Measurements from ENCODE around the gene CAMK2B. TPM values are rescaled to one million over a fixed set of nuclear protein-coding genes. Genes with fewer than 3 reads are reported as not detected.

Gene CAMK2B
- total and polyA plus RNA-seq, 2 experiments from 2014 or later, result not detected

DNA sequence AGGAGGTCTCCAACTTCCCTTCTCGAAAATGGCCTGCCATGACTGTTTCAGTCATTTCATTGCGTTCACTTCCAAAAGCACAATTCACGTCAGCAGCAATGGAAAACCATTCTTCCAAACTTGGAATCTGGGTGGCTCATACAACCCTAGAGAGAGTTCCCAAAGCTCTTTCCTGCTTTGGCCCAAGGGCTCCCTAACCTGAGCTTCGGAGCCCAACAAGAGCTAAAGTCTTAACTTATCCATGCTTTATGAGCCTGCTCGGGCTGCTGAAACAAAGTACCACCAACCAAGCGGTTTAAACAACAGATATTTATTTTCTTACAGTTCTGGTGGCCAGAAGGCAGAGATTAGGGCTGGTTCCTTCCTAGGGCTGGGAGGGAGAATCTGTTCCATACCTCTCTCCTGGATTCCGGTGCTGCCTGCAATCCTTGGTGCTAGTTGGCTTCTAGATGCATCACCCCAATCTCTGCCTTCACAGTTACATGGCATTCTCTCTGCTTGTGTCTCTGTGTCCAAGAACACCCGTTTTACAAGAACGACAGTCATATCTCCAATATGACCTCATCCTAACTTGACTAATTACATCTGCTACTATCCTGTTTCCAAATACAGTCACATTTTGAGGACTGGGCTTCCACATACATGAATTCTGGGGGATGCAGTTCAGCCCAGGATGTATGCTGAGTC lies 33.5 kb downstream of the CAMK2B start (continued):
- TF ChIP-seq ZNF331 (CRISPR knock-in tag; IDR thresholded peaks at IDR 0.05; ENCODE audit: low read depth) (no peak), EZH2 (IDR thresholded peaks at IDR 0.05; ENCODE audit: low read depth, unreplicated experiment) (no peak), JUNB (IDR thresholded peaks at IDR 0.05; ENCODE audit: unreplicated experiment) (no peak), STAT1 (IDR thresholded peaks at IDR 0.05; ENCODE audit: unreplicated experiment) (no peak), POLR2AphosphoS5 (IDR thresholded peaks at IDR 0.05; ENCODE audit: low read depth) (no peak), REST (IDR thresholded peaks at IDR 0.05; ENCODE audit: unreplicated experiment) (no peak), CREB1 (CRISPR knock-in tag; IDR thresholded peaks at IDR 0.05; ENCODE audit: low read depth) (no peak), NANOG (IDR thresholded peaks at IDR 0.05; ENCODE audit: borderline replicate concordance) (no peak)
- TF ChIP-seq, protein P1, sequence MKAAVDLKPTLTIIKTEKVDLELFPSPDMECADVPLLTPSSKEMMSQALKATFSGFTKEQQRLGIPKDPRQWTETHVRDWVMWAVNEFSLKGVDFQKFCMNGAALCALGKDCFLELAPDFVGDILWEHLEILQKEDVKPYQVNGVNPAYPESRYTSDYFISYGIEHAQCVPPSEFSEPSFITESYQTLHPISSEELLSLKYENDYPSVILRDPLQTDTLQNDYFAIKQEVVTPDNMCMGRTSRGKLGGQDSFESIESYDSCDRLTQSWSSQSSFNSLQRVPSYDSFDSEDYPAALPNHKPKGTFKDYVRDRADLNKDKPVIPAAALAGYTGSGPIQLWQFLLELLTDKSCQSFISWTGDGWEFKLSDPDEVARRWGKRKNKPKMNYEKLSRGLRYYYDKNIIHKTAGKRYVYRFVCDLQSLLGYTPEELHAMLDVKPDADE (IDR thresholded peaks at IDR 0.05), result no peak
- TF ChIP-seq, protein P2, sequence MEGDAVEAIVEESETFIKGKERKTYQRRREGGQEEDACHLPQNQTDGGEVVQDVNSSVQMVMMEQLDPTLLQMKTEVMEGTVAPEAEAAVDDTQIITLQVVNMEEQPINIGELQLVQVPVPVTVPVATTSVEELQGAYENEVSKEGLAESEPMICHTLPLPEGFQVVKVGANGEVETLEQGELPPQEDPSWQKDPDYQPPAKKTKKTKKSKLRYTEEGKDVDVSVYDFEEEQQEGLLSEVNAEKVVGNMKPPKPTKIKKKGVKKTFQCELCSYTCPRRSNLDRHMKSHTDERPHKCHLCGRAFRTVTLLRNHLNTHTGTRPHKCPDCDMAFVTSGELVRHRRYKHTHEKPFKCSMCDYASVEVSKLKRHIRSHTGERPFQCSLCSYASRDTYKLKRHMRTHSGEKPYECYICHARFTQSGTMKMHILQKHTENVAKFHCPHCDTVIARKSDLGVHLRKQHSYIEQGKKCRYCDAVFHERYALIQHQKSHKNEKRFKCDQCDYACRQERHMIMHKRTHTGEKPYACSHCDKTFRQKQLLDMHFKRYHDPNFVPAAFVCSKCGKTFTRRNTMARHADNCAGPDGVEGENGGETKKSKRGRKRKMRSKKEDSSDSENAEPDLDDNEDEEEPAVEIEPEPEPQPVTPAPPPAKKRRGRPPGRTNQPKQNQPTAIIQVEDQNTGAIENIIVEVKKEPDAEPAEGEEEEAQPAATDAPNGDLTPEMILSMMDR (conservative IDR thresholded peaks at IDR 0.05; ENCODE audit: low read depth in 2 of 2), result no peak

DNA sequence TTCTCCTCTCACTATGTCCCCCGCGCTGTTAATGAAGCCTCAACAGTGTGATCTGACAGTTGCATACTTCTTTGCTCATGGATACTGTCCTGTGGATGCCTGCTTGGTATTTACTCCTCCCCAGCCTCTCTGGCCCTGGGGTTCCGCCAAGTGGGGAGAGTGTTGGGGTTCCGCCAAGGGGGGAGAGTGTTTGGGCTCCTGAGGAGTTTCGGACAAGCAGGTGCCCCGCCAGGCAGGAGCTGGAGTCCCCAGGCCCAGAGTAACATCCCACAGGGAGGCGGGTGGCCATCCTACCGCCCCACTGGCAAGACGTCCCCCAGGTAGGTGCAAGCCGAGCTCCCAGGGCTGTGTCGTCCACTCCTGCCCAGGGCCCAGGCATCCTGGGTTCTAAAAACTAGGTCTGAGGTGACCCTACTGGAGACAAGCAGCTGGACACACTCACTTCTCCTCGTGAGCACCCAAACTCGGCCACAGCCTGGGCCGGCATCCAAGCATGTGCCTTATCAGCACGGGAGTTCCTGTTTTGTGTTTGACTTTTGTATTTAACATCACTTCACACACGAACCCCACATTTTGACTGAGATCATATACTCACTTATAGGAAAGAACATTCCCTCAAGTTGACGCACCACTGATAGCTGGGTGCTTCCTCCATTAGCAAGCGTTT lies 34.2 kb downstream of the CAMK2B start:
- DNase-seq (ENCODE audit: low spot score), result no peak
- TF ChIP-seq NANOG (IDR thresholded peaks at IDR 0.05; ENCODE audit: borderline replicate concordance) (no peak), JUNB (IDR thresholded peaks at IDR 0.05; ENCODE audit: unreplicated experiment) (no peak), EZH2 (IDR thresholded peaks at IDR 0.05; ENCODE audit: low read depth, unreplicated experiment) (no peak), POLR2AphosphoS5 (IDR thresholded peaks at IDR 0.05; ENCODE audit: low read depth) (no peak), REST (IDR thresholded peaks at IDR 0.05; ENCODE audit: unreplicated experiment) (no peak), STAT1 (IDR thresholded peaks at IDR 0.05; ENCODE audit: unreplicated experiment) (no peak), ZNF331 (CRISPR knock-in tag; IDR thresholded peaks at IDR 0.05; ENCODE audit: low read depth) (no peak), ZNF114 (CRISPR knock-in tag; IDR thresholded peaks at IDR 0.05) (no peak), CREB1 (CRISPR knock-in tag; IDR thresholded peaks at IDR 0.05; ENCODE audit: low read depth) (no peak)
- TF ChIP-seq, protein P2 (conservative IDR thresholded peaks at IDR 0.05; ENCODE audit: low read depth in 2 of 2), result no peak

More for the DNA sequence above, 34.2 kb downstream of the CAMK2B start:
- Mint-ChIP-seq H3K4me1 (peaks cover 15% of the 10 kb centered on the region; the same call in 2 of the 3 replicates), H3K36me3 (ENCODE audit: low read depth) (no peaks in the 10 kb centered on the region), H3K27ac (no peak overlapping the region), H3K9me3 (no peaks in the 10 kb centered on the region), H3K4me3 (no peak overlapping the region), H3K27me3 (ENCODE audit: insufficient read depth, low read depth, poor library complexity) (peaks cover 3% of the 10 kb centered on the region)
- no peak for ATAC-seq
- Histone ChIP-seq H3F3A (replicated peaks; ENCODE audit: low read depth) (no peaks in the 10 kb centered on the region), H4K20me1 (replicated peaks; ENCODE audit: insufficient read depth) (no peaks in the 10 kb centered on the region), H3K27ac (ENCODE audit: low read depth) (no peak overlapping the region), H3K4me3 (no peak overlapping the region), H3K79me2 (replicated peaks; ENCODE audit: insufficient read depth) (no peaks in the 10 kb centered on the region), H2AFZ (no peak overlapping the region), H3K27me3 (ENCODE audit: insufficient read depth) (no peaks in the 10 kb centered on the region), H3K36me3 (ENCODE audit: insufficient read depth) (no peaks in the 10 kb centered on the region), H3K4me2 (no peak overlapping the region), H3K9me2 (ENCODE audit: insufficient read depth) (no peaks in the 10 kb centered on the region), H3K4me1 (ENCODE audit: insufficient read depth) (no peaks in the 10 kb centered on the region)

All from GM23338 (cell line).